GM18873 (cell line): ENCODE data around the gene TXLNG.

Experiments used
- ATAC-seq: cut with Tn5 transposase; IDR thresholded peaks from one replicate; pipeline ENCODE4 v1.9.1; 2021; ENCODE audit warnings: mild to moderate bottlenecking, moderate library complexity, moderate number of reproducible peaks; ENCODE audit not compliant: unreplicated experiment, low FRiP score

Gene TXLNG

GRCh38 chrX:16870095-16870861 lies 84.0 kb downstream of the TXLNG start, which contains the start of gene RBBP7:
Gene RBBP7 (minus strand): TSS chrX:16870362. CDS start chrX:16870053, 309 bp downstream.
- peak; percentile 83 for ATAC-seq

GRCh38 chrX:16870862-16871815 lies 84.9 kb downstream of the TXLNG start:
- no peak for ATAC-seq

GRCh38 chrX:16873106-16873505 lies 86.8 kb downstream of the TXLNG start:
- ATAC-seq = no peak

GRCh38 chrX:16874458-16875095 lies 88.3 kb downstream of the TXLNG start:
- ATAC-seq = no peak

GRCh38 chrX:16876696-16877095 lies 90.4 kb downstream of the TXLNG start:
- no peak for ATAC-seq

GRCh38 chrX:16882169-16882568 lies 95.9 kb downstream of the TXLNG start:
- no peak for ATAC-seq

GRCh38 chrX:16882702-16883486 lies 96.6 kb downstream of the TXLNG start:
- peak; percentile 50 for ATAC-seq

GRCh38 chrX:16883487-16883804 lies 97.2 kb downstream of the TXLNG start:
- no peak for ATAC-seq

GRCh38 chrX:16885628-16886027 lies 99.4 kb downstream of the TXLNG start:
- no peak for ATAC-seq

GRCh38 chrX:16892504-16893362 lies 106.5 kb downstream of the TXLNG start:
- ATAC-seq = no peak
